K562 (cell line): ENCODE data around the gene CDH8. TPM values are rescaled to one million over a fixed set of nuclear protein-coding genes. Genes with fewer than 3 reads are reported as not detected.

Experiments
- ATAC-seq: fragments of 200-7000 bp; cut with Tn5 transposase; 3 replicates; pipeline ENCODE4 v1.9.1; 2020; ENCODE audit warnings: moderate library complexity
- BruUV-seq: library from RNA; stranded (reverse); fragments of 400-500 nt; replicated peaks from 2 replicates; lab custom pipeline; 2021; lab: Mats Ljungman, UMichigan
- CTCF ChIA-PET: fragments of 300-600 bp; formaldehyde crosslinking; extraction: SDS; loops from one replicate; lab custom pipeline; 2021; ENCODE audit warnings: low intra/inter-chr PET ratio; lab: Yijun Ruan, JAX
- POLR2A ChIA-PET: fragments of 300-600, 350-650 bp; sonication (Branson Sonifier 250); formaldehyde crosslinking; extraction: SDS; loops from one replicate; lab custom pipeline; 2021; ENCODE audit warnings: antibody characterized with exemption, inconsistent platforms; lab: Yijun Ruan, JAX
- DNase-seq, 4 experiments: peaks; one replicate each; pipeline versions ENCODE4 v3.0.0 to v3.0.0-alpha.2; 2011 to 2018; ENCODE audit warnings: low spot score in 3 of 4, mixed read lengths in 3 of 4; ENCODE audit errors: extremely low read depth in 1 of 4
- FAIRE-seq: peaks from 2 replicates; lab custom pipeline; 2011; peaks lifted over from hg19 to GRCh38; lab: Jason Lieb, UNC
- H2AFZ ChIP-seq: 2 replicates; pipeline ENCODE4 v1.6.0; 2011; ENCODE audit warnings: low read depth, low read length, control low read depth, inconsistent platforms
- H3K27ac ChIP-seq: fragments of 200-600 bp; 3 replicates; pipeline ENCODE4 v1.8.0; 2011; ENCODE audit warnings: low read depth, mild to moderate bottlenecking, control low read depth, inconsistent platforms, low read length, moderate library complexity, mixed read lengths; ENCODE audit errors: extremely low read depth
- H3K27me3 ChIP-seq, 2 experiments: fragments of 300-600 bp in 1 of 2; 2 replicates in 1 of 2; 3 replicates in 1 of 2; pipeline versions ENCODE4 v1.6.0 to v1.8.0; 2011; ENCODE audit warnings: inconsistent platforms in 2 of 2, low read length in 2 of 2, mild to moderate bottlenecking in 1 of 2, mixed read lengths in 1 of 2, moderate library complexity in 1 of 2; ENCODE audit not compliant: control insufficient read depth in 2 of 2, insufficient read depth in 2 of 2
- H3K36me3 ChIP-seq: fragments of 300-600 bp; 3 replicates; pipeline ENCODE4 v1.8.0; 2011; ENCODE audit warnings: mild to moderate bottlenecking, low read length, inconsistent platforms; ENCODE audit not compliant: control insufficient read depth, insufficient read depth
- H3K4me1 ChIP-seq, 2 experiments: fragments of 200-600 bp in 1 of 2; replicated peaks in 1 of 2; 2 replicates in 1 of 2; 3 replicates in 1 of 2; pipeline versions ENCODE4 v1.5.1 to v1.8.0; 2011; ENCODE audit warnings: inconsistent platforms in 2 of 2, low read length in 2 of 2, mild to moderate bottlenecking in 1 of 2, mixed read lengths in 1 of 2, moderate library complexity in 1 of 2; ENCODE audit not compliant: control insufficient read depth in 2 of 2, insufficient read depth in 2 of 2
- H3K4me2 ChIP-seq: 2 replicates; pipeline ENCODE4 v1.6.1; 2011; ENCODE audit warnings: low read length, control low read depth, inconsistent platforms, mixed read lengths; ENCODE audit not compliant: insufficient read depth
- H3K4me3 ChIP-seq: fragments of 200-600 bp; sonication (generic), shearing (Covaris generic); 2 replicates; pipeline ENCODE4 v1.5.1; 2016; ENCODE audit warnings: control low read depth, inconsistent platforms
- H3K79me2 ChIP-seq: fragments of 200-600 bp; 3 replicates; pipeline ENCODE4 v1.8.0; 2011; ENCODE audit warnings: low read length, inconsistent platforms; ENCODE audit not compliant: control insufficient read depth, insufficient read depth
- H3K9ac ChIP-seq, 2 experiments: 2 replicates each; pipeline versions ENCODE4 v1.6.0 to v1.6.1; 2011; ENCODE audit warnings: low read depth in 2 of 2, low read length in 2 of 2, control low read depth in 1 of 2, inconsistent platforms in 1 of 2, mild to moderate bottlenecking in 1 of 2, mixed read lengths in 1 of 2; ENCODE audit not compliant: insufficient read depth in 1 of 2
- H3K9me1 ChIP-seq: one replicate; pipeline ENCODE4 v1.6.0; 2011; ENCODE audit warnings: inconsistent platforms, mild to moderate bottlenecking, low read length, moderate library complexity; ENCODE audit not compliant: control insufficient read depth, insufficient read depth
- H3K9me3 ChIP-seq: replicated peaks from 2 replicates; pipeline ENCODE4 v1.5.1; 2011; ENCODE audit warnings: low read depth, low read length, inconsistent platforms; ENCODE audit not compliant: control insufficient read depth, insufficient read depth
- H4K20me1 ChIP-seq: replicated peaks from 2 replicates; pipeline ENCODE4 v1.6.1; 2011; ENCODE audit warnings: low read length, inconsistent platforms, mixed read lengths; ENCODE audit not compliant: control insufficient read depth, insufficient read depth
- BRF2 ChIP-seq: IDR thresholded peaks from 3 replicates; pipeline ENCODE4 v1.6.1; 2011; ENCODE audit warnings: borderline replicate concordance, mild to moderate bottlenecking; ENCODE audit not compliant: insufficient read length, insufficient read depth
- CEBPZ ChIP-seq: fragments of 150-350 bp; IDR thresholded peaks from 2 replicates; pipeline ENCODE4 v1.6.1; 2014; ENCODE audit warnings: low read depth, mild to moderate bottlenecking, low read length, borderline replicate concordance
- FOXA3 ChIP-seq, 2 experiments: fragments of 450-650 bp in 1 of 2; sonication (generic) in 1 of 2; formaldehyde crosslinking; IDR thresholded peaks in 1 of 2; conservative IDR thresholded peaks in 1 of 2; 2 replicates each; pipeline versions ENCODE4 v1.4.0 to v1.8.0; 2020 to 2022; ENCODE audit warnings: mild to moderate bottlenecking in 2 of 2, missing genetic modification reagents in 1 of 2
- NR2C2 ChIP-seq, 2 experiments: fragments of 200-800 bp in 1 of 2; sonication (Bioruptor generic) in 1 of 2; sonication (generic) in 1 of 2; formaldehyde crosslinking in 1 of 2; IDR thresholded peaks; 2 replicates each; pipeline versions ENCODE4 v1.6.1 to v1.8.0; 2016 to 2022; ENCODE audit warnings: mild to moderate bottlenecking in 1 of 2, missing compliant biosample characterization in 1 of 2, missing genetic modification characterization in 1 of 2, missing genetic modification reagents in 1 of 2
- POLR2H ChIP-seq: IDR thresholded peaks from 2 replicates; pipeline ENCODE4 v1.6.1; 2016; ENCODE audit warnings: missing genetic modification characterization, low read depth, mild to moderate bottlenecking, control low read depth, missing compliant biosample characterization, moderate library complexity
- SUPT5H ChIP-seq: fragments of 450-650 bp; IDR thresholded peaks from 2 replicates; pipeline ENCODE4 v1.6.1; 2016
- TFAP4 ChIP-seq: sonication (generic); formaldehyde crosslinking; IDR thresholded peaks from 2 replicates; pipeline ENCODE4 v1.8.0; 2022; ENCODE audit warnings: missing genetic modification reagents, mild to moderate bottlenecking, moderate library complexity, borderline replicate concordance
- U2AF2 ChIP-seq: fragments of 200-400 bp; formaldehyde crosslinking; optimal IDR thresholded peaks from 2 replicates; pipeline ENCODE3; 2017; ENCODE audit warnings: low read depth, mild to moderate bottlenecking, low read length
- ZSCAN32 ChIP-seq: fragments of 450-650 bp; formaldehyde crosslinking; IDR thresholded peaks from 2 replicates; pipeline ENCODE4 v1.4.0; 2020; ENCODE audit warnings: mild to moderate bottlenecking, moderate library complexity
- WGBS: fragments of 100-300 bp; shearing (Covaris generic); methylation state at CpG from one replicate; pipeline ENCODE4 v1.1.6; 2016; ENCODE audit warnings: low coverage, mixed read lengths; ENCODE audit not compliant: insufficient coverage; ENCODE audit errors: missing lambda C conversion rate; 5-methylcytosine and 5-hydroxymethylcytosine counted together
- in situ Hi-C: fragments of 300-500 bp; cut with MboI; formaldehyde crosslinking; loops from 4 replicates; pipeline ENCODE4 v1.15.0; 2018; ENCODE audit warnings: inconsistent platforms, mixed read lengths
- intact Hi-C: fragments of 100-400 bp; cut with micrococcal nuclease; formaldehyde crosslinking; loops from 2 replicates; pipeline ENCODE4 v1.14.2; 2022
- polyA plus RNA-seq, 8 experiments: library from polyadenylated mRNA; depleted of rRNA in 4 of 8; stranded (reverse) in 5 of 8; unstranded in 3 of 8; fragments of >200 nt; fragmentation: Nextera tagmentation in 2 of 8; fragmentation: Illumina TruSeq in 1 of 8; extraction: Ambion mirVana in 2 of 8; extraction: Trizol in 1 of 8; gene quantifications; 2 replicates each; pipeline versions ENCODE4 v1.2.1 to v1.2.3, GENCODE V29; 2011 to 2014; ENCODE audit warnings: inconsistent platforms in 1 of 8, missing spikeins in 1 of 8
- total RNA-seq, 7 experiments: library from RNA; depleted of rRNA in 6 of 7; stranded (reverse); fragments of >200 nt in 6 of 7; fragmentation: Illumina TruSeq in 2 of 7; extraction: Trizol in 2 of 7; gene quantifications; 2 replicates each; pipeline versions ENCODE4 v1.2.1 to v1.2.3, GENCODE V29; 2011 to 2021; ENCODE audit warnings: low replicate concordance in 1 of 7

The CDH8 gene
- total and polyA plus RNA-seq, 9 of the 15 experiments (the other 6 are each of a cell fraction or from before 2014, with no cell fraction given), result 0.22 to 1.4 (median 0.42) TPM; not detected in 4

- POLR2A ChIA-PET, result no interaction called here
- 0% methylated on average over 5 of the region's 5 CpGs for WGBS
- no TSS peak for BruUV-seq
These were observed 27.9 kb upstream of the CDH8 start for GRCh38 chr16:62064173-62064572.

GRCh38 chr16:62060089-62060488 is 23.9 kb upstream of the CDH8 start:
- FAIRE-seq, result no peak
- H3K79me2 ChIP-seq, result no peaks in the 10 kb centered on the region
- no peaks in the 10 kb centered on the region for H3K27me3 ChIP-seq
- no peak overlapping the region for H3K27ac ChIP-seq
- DNase-seq, result no peak
- H3K4me2 ChIP-seq, result no peak overlapping the region
- no peaks in the 10 kb centered on the region for H3K4me1 ChIP-seq
- no peak overlapping the region for H3K9ac ChIP-seq
- in situ Hi-C loops (no loop called here), intact Hi-C loops (no loop called here)
- no TSS peak for BruUV-seq
- H3K9me3 ChIP-seq, result no peaks in the 10 kb centered on the region
- H3K4me3 ChIP-seq, result no peak overlapping the region
- no peaks in the 10 kb centered on the region for H3K9me1 ChIP-seq
- POLR2A ChIA-PET, result no interaction called here
- H2AFZ ChIP-seq, result no peak overlapping the region
- WGBS, result 3% methylated on average over 3 of the region's 3 CpGs
- ATAC-seq, result no peak
- H4K20me1 ChIP-seq, result no peaks in the 10 kb centered on the region
- H3K36me3 ChIP-seq, result no peaks in the 10 kb centered on the region
- CTCF ChIA-PET, result no interaction called here
- TF ChIP-seq BRF2 (no peak), NR2C2 (CRISPR knock-in tag; IDR thresholded peaks at IDR 0.05) (no peak), NR2C2 (tag; IDR thresholded peaks at IDR 0.05) (no peak), CEBPZ (no peak), TFAP4 (CRISPR knock-in tag) (no peak), SUPT5H (no peak), ZSCAN32 (no peak)

More at GRCh38 chr16:62064173-62064572, 27.9 kb upstream of the CDH8 start:
- no peak overlapping the region for H2AFZ ChIP-seq
- CTCF ChIA-PET, result no interaction called here
- in situ Hi-C loops, result no loop called here
- TF ChIP-seq POLR2H (tag) (no peak), U2AF2 (no peak), FOXA3 (CRISPR knock-in tag; conservative IDR thresholded peaks at IDR 0.05 in 1 of 2, IDR thresholded peaks at IDR 0.05 in 1 of 2) (no peak)
- TF ChIP-seq, all 486 proteins: peak for 0
- no peak for ATAC-seq
- Histone ChIP-seq H3K9me1 (no peaks in the 10 kb centered on the region), H3K9ac (no peak overlapping the region), H3K36me3 (no peaks in the 10 kb centered on the region), H3K79me2 (no peaks in the 10 kb centered on the region), H4K20me1 (no peaks in the 10 kb centered on the region), H3K9me3 (no peaks in the 10 kb centered on the region), H3K27ac (no peak overlapping the region), H3K27me3 (no peaks in the 10 kb centered on the region), H3K4me1 (no peaks in the 10 kb centered on the region), H3K4me3 (no peak overlapping the region), H3K4me2 (no peak overlapping the region)
- no peak for FAIRE-seq
- DNase-seq, result no peak
- intact Hi-C loops, result no loop called here
